Inflammatory macrophage treated with lipopolysaccharide for 1 hour (primary cell): ENCODE measurements around the gene CSNK2A3.

Source experiments
- DNase-seq, 2 donors: peaks; one replicate each; pipeline ENCODE4 v3.0.0-alpha.2; 2020 to 2022

CSNK2A3 gene

DNA sequence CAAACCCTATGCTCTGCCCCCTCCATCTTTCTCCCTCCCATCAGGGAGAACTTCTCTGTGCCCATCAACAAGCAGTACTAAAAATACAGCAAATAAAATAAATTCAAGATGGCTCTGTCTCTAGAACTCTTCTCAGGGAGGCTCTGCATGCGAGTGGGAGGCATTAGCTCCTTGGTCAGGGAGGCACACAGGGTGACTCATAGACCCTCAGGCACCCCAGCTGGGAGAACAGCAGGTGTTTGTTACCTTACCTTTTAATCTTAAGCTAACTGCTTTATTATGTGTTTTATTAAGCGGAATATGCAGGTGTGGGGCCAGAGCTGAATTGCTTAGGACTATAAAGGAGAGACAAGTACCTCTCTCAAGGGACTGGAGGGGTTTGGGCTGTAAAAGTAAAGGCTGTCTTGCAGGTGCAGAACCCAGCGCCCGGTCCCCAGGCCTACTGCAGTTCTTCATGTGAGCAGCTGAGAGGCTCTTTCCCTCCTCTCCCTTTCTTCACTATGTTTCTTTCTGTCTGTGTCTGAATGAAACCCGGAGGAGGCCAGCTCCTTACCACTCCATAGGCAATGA is 20.8 kb downstream of the CSNK2A3 start:
- DNase-seq = no peak

DNA sequence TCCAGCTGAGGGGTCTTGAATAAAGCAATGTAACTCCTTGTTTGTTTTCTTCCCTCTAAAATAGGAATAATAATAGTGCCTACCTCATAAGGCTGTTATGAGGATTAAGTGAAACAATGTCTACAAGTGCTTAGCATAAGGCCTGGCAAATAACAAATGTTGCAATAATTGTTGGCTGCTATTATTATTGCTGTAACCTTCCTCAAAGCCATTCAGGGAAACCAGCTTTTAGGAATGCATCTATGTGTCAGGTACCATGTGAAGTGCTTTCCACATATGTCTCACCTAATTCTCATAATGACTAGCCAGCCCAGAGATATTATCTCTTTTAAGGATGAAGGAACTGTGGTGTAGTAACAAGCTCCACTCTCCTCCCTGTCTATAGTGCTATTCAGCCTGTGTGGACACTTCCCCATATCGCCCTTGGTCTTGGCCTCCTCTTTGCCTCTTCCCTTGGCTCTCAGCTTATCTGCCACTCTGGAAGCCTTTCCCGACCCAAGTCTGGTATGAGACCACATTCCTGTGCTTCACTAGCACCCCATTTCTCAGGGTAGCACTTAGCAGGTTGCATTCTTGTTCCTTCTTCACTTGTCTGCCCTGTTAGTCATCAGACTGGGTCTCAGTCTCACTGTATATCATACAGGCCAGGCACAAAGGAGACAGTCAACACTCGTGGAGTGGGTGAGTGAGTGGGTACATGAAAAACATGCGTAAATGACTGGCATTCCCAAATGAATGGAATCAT is 23.8 kb downstream of the CSNK2A3 start:
- no peak for DNase-seq

DNA sequence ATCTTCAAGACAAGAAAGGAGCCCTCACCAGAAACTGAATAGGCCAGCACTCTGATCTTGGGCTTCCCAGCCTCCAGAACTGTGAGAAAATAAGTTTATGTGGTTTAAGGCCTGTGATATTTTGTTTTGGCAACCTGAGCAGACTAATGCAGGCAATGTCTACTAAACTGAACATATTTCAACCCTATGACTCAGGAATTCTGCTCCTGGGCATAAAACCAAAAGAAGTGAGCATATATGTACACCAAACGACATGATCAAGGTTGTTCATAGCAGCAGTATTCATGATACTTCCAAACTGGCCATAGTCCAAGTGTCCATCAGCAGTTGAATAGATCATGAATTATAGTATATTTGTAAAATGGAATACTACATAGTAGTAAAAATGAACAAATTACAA is 29.0 kb downstream of the CSNK2A3 start:
- no peak for DNase-seq

DNA sequence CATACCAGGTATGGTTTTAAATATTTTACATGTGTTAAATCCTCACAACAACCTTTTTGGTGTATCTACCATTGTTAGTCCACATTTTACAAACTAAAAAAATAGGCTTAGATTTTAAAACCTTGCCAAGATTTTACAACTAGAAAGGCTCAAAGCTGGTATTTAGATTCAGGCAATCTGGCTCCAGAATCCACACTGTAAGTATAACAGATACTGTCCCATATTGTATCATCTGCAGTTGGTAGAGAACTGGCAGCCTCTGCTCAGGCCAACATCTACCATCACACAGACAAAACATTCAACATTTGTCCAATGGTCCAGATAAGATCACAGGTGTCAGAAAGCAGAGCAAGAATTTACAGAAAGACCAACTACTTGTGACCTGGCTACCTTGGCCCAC is 30.9 kb downstream of the CSNK2A3 start:
- no peak for DNase-seq

DNA sequence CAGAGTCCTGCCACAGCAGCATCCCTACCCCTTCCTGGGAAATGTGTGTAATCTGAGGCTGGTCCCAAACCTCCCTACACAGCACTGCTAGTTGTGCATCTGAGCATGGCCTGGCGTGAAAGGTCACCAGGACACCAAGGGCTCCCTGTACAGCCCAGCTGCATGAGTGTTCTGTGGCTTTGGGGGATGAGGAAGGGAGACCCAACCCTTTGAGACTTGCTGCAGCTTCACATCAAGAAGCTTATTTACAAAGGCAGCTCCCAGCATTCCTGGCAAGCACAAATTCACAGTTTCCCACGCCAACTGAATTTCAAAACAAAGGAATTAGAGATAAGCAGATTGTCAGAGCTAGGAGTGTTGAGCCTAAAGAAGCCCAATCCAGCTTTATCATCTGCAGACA is 32.2 kb downstream of the CSNK2A3 start:
- no peak for DNase-seq

DNA sequence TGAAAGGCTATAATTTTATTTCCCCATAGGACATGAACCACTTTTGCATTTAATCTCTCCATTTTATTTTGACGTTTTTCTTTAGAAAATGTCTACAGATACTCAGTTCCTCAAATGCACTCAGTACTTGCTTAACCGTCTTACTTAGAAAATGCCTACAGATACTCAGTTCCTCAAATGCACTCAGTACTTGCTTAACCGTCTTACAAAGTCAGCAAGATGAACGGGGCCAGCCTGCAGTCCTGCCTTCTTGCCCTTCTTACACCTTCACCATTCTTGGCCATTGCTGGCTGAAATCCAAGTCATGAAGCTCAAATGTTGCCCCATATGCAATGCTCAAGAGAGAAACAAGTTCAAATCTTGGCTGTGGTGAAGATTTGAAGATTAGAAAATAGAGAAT is 34.1 kb downstream of the CSNK2A3 start:
- peak; percentile 67 to 81 for DNase-seq

DNA sequence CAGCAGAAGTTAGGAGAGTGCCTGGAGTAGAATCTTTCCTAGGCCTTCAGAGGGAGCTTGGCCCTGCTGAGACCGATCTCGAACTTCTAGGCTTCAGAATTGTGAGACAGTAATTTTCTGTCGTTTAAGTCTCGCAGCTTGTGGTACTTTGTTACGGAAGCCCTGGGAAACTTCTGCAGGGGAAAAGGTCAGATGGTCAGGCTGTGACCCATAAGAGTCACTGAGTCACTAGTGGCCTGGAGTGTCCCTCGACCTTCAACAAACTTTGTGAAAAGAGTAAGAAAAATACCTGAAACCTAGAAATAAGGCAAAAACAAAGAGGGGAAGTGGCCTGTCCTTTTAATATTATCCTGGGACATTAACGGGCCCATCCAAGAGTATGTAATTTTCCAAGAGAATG is 34.6 kb downstream of the CSNK2A3 start:
- DNase-seq = peak; percentile 17 to 33

DNA sequence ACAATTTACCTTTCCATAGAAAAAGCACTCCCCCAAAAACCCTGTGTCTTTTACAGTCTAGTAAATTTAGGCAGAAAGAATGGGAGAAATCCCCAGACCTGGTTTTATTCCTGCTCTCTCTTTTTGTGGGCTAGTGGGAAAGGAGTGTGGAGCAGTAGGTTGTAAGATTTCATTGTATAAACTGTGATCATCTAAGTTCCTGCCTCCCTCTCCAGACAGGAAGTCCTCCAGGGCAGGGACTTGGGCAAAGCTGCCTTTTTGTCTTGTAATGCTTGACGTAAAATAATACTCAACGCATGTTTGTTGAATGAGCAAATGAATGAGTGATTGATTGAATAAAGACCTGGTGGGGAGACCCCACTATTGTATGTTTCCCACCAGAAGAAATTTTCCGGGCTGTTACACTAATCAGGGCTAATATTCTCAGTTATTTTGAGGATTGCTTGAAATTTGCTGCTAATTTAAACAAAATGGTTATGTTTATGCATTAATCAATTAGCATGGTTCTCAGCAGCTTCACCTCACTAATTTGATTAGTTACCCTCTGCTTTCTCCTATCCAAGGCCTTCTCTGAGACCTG is 36.3 kb downstream of the CSNK2A3 start:
- DNase-seq = no peak

DNA sequence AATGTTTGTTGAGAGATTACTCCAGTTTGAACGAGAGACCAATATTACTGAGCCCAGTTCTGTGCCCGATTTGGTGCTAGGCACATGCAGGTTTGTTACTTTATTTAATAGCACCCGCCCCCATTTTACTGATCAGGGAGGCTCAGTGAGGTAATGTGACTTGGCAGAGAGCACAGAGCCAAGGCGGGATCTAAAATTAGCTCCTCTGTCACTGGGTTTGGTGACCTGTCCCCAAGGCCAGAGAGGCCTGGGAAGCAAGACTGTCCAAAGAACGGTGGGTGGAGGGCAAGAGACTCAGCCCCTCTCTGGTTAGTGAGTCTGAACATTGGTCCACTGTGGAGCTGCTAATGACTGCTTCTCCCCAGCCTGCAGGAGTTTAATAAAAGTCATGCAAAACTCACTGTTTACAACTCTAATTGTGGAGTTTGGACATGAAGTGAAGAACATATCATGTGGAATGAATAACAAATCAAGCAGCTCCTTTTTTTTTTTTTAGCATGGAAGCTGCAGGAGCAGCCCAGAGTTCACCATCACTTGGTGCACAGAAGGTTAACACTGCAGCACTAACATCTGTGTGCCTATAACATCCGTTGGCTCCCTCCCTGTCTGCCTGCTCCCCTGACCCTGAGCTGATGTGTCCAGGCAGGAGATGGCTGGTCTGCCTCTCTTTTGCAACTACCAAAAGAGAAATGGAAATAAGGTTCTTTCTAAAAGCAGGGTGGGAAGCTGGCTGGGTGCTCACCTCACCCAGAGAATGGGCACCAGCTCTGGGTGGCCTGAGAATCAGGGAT is 39.0 kb downstream of the CSNK2A3 start:
- DNase-seq = no peak

DNA sequence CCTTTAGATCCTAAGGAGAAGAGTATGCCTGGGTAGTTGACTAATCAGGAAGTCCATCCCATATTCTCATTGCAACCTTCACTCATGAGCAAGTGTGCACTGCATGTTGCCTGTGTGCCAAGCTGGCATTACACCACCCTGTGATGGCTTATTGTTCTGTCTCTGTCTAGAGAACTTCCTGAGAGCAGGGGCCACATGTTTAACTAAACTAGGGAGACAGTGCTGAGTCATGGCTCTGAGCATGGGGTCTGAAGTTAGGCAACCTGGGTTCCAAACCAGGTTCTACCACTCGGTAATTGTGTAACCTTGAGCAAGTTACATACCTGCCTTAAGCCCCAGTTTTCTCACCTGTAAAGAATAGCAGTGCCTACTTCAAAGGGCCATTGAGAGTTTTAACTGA is 39.6 kb downstream of the CSNK2A3 start:
- peak; percentile 29 to 32 for DNase-seq

DNA sequence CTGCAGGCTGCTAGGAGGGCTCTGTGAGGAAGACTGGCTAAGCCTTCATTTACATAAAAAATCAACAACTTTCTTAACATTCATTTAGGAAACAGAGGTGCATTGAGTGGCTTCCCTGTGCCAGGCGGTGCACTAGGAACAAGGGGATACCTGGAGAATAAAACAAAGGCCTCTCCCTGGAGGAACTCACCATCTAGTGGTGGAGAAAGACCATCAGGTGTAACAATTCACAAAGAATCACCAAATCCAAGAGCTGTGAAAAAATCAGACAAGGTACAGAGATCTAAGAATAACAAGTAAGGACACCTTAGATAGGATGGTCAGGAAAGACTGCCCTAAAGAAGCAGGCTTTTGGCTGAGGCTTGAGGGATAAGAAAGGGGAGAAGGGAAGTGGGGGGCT is 40.3 kb downstream of the CSNK2A3 start:
- DNase-seq = no peak

DNA sequence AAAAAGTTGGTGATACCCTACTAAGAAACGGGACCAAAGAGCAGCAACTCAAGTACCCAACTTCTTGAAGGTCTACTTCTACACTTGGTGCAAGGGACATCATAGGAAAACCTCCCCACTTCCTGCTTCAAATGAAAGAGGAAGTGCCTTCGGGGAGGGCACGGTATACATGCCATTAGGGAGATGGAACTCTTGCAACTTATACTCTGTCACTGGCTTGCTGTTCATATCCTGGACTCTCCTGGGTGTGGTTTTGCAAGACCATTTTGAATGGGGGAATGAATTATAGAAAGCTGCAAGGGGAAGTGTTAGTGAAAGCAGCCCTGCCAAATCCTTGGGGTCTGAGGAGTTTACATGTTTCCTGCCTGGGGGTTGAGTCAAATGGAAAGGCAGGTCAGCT is 41.9 kb downstream of the CSNK2A3 start:
- peak; percentile 38 to 58 for DNase-seq

DNA sequence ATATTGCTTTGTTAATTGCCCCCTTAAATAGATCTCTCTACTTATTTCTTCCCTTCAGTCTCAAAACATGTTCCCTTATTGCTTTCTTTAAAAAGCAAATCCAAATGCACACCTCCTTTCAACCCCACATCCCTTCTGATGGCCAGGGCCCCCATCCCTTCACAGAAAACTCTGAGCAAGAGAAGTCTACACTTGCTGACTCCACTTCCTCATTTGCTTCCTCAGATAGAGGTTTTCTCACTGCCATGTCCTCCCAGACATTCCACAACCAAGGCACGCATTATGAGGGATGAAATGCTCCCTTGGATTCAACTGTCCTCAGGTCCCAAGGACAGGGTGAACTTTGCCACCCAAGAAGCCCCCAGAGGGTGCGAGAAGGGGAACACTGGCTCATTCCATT is 43.1 kb downstream of the CSNK2A3 start:
- DNase-seq = no peak

DNA sequence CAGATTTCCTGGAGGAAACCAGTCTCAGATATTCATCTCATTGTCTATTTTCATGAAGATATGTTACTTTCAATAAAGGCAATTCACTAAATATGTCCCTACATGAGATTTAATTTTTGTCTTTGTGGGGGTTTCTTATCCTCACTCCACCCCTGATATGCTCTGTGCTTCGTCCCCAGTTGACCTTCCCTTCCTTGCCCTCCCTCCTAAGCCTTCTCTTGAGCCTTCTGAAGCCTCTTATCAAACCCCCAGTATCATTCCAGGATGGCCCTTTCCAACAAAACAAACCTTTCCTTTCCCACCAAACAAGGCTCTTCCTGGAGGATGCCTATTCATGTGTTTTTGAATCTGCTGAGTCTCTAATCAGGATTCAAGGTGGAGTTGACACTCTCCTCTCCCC is 44.8 kb downstream of the CSNK2A3 start:
- DNase-seq = no peak

DNA sequence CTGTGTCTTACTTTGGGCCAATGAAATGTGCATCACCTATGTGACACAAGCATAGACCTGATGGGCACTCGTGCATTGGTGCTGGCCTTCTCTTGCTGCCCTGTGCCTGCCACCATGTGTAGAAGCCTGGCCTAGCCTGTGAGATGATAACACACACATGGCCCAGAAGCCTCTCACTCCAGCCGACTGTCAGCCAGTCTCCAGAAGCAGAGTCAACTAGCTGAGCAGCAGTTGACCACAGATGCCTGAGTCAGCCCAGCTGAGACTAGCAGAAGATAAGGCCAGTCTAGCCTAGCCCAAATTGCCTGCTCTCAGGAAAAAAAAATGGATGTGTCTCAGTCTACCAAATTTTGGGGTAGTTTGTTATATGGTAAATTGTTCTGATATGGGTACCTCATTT is 46.2 kb downstream of the CSNK2A3 start:
- DNase-seq = no peak

DNA sequence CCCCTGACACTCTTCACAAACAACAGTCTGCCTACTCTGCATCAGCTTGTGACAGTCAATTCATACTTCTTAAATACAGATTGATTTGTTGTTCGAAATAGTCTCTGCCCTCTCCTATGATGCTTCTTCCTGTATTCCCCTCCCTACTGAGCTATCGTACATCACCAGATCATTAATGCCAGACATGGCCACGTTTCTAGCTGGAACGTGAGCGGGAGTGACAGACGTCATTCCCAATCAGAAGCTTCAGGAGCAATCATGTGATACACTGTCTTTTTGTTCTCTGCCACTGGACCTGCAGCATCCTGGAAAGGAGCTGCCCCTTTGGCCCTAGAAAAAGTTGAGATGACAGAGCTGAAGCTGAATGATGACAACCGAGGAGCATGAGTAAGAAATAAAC is 48.5 kb downstream of the CSNK2A3 start:
- DNase-seq = no peak

DNA sequence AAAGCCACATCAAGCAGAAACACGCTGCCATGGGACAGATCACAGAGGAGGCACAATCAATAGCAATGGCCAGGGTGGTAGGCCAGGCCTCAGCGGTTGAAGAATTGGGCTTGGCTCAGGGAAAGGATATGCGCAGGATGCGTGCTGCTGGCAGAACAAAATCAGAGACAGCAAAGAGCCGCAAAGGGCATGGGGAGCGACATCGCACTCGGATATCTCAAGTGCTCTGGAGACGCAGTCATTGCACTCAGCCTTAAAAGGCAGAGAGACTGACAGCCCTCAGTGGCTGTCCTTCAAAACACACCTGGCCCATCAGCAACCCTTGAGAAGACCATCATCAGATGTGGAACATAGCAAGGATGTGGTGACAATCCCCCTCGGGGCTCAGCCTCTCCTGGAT is 50.5 kb downstream of the CSNK2A3 start:
- DNase-seq = no peak
